PC-3 (cell line): ENCODE results near the gene MED13L.

Experiments used
- EZH2phosphoT487 ChIP-seq: fragments of 300-600 bp; sonication (generic); IDR thresholded peaks from 2 replicates; pipeline ENCODE4 v1.6.1; 2018; ENCODE audit warnings: mild to moderate bottlenecking, antibody characterized with exemption, low read length, borderline replicate concordance
- TF ChIP-seq, protein P1 (sequence below): fragments of 300-600 bp; sonication (generic); conservative IDR thresholded peaks from 2 replicates; pipeline ENCODE4 v1.5.1; 2017; ENCODE audit warnings: antibody characterized with exemption, low read depth, mild to moderate bottlenecking, low read length

DNA sequence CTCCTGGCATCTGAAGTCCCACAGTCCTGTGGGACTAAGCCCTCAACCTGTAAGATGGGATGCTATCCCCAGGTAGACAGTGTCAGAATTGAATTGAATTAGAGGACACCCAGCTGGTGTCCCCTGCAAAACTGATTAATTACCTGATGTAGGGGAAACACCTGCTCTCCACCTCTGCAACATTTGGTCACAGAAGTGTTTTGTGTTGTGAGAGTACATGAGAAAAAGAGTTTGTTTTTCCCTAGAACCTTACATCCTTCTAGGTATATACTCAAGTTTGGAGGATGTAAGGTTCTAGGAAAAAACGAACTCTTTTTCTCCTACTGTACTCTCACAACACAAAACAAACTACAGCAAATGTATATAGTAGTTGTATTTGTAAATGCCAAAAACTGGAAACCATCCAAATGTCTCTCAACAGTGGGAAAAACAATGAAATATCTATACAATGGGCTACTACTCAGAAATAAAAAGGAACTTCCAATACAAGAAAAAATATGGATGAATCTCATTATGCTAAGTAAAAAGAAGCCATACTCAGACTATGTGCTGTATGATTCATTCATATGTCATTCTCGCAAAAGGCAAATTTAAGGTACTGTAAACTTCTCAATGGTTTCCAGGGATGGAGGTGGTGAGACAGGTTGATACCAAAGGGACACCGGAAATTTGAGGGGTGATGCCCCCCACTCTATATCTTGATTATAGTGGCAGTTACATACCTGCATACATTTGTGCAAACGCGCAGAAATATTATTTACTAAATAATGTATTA lies 160.7 kb downstream of the MED13L start:
- TF ChIP-seq, protein P1, sequence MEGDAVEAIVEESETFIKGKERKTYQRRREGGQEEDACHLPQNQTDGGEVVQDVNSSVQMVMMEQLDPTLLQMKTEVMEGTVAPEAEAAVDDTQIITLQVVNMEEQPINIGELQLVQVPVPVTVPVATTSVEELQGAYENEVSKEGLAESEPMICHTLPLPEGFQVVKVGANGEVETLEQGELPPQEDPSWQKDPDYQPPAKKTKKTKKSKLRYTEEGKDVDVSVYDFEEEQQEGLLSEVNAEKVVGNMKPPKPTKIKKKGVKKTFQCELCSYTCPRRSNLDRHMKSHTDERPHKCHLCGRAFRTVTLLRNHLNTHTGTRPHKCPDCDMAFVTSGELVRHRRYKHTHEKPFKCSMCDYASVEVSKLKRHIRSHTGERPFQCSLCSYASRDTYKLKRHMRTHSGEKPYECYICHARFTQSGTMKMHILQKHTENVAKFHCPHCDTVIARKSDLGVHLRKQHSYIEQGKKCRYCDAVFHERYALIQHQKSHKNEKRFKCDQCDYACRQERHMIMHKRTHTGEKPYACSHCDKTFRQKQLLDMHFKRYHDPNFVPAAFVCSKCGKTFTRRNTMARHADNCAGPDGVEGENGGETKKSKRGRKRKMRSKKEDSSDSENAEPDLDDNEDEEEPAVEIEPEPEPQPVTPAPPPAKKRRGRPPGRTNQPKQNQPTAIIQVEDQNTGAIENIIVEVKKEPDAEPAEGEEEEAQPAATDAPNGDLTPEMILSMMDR = no peak
- no peak for TF ChIP-seq EZH2phosphoT487
